ENCODE results near the gene AKIRIN2. TPM values are rescaled to one million over a fixed set of nuclear protein-coding genes. Genes with fewer than 3 reads are reported as not detected.
"Not testable (repeated sequence)": the region's sequence is repeated elsewhere in the genome, so short reads cannot be mapped to it uniquely, and the experiment has no call there.

Gene AKIRIN2
- total and polyA plus RNA-seq, 2 donors (not counting 1 experiment from before 2014, with no cell fraction given) = 82.2 to 108 TPM

GRCh38 chr6:87687296-87687695, 14.7 kb downstream of the AKIRIN2 start:
- Mint-ChIP-seq H3K4me3 (no peak overlapping the region), H3K27me3 (no peaks in the 10 kb centered on the region), H3K4me1 (peaks cover 84% of the 10 kb centered on the region), H3K9me3 (ENCODE audit: insufficient read depth) (peaks cover 3% of the 10 kb centered on the region), H3K27ac (no peak overlapping the region)
- peaks cover 0 to 15% of the 10 kb centered on the region in 2 experiments for H3K36me3 ChIP-seq (replicated peaks in 1 of 2; ENCODE audit: control extremely low read depth in 1 of 2, control insufficient read depth in 1 of 2, extremely low read depth in 1 of 2, insufficient read depth in 2 of 2, low read length in 1 of 2)
- CTCF ChIA-PET = interaction anchor here (0.7 kb wide), 1 partner anchor 30 kb away, joined by 4 read pairs; no protein-coding TSS in a partner anchor
- peaks cover 30 to 67% of the 10 kb centered on the region in 2 donors for H3K4me1 ChIP-seq (ENCODE audit: control insufficient read depth in 2 of 2, insufficient read depth in 2 of 2, low read length in 2 of 2)
- WGBS (ENCODE audit: insufficient coverage) = no CpG with 5 or more reads among the region's 3 CpGs
- ATAC-seq (ENCODE audit: low read depth) = no peak
- H3K79me2 ChIP-seq (ENCODE audit: control insufficient read depth, insufficient read depth, low read length) = peaks cover 100% of the 10 kb centered on the region
- no peak overlapping the region for H3K4me3 ChIP-seq (ENCODE audit: control extremely low read depth in 1 of 5, extremely low read depth in 1 of 5, insufficient read depth in 1 of 5, low read depth in 2 of 5, low read length in 4 of 5)
- H3K4me2 ChIP-seq (replicated peaks; ENCODE audit: low read depth, low read length, poor library complexity, severe bottlenecking) = peak overlapping the region; percentile 7
- no peak overlapping the region for H3K9ac ChIP-seq (ENCODE audit: low read length)
- H2AFZ ChIP-seq (ENCODE audit: insufficient read depth, low read depth, low read length, poor library complexity, severe bottlenecking) = no peak overlapping the region
- H4K20me1 ChIP-seq (ENCODE audit: control insufficient read depth, insufficient read depth, low read length, poor library complexity, severe bottlenecking) = peaks cover 72% of the 10 kb centered on the region
- TF ChIP-seq, protein P1, sequence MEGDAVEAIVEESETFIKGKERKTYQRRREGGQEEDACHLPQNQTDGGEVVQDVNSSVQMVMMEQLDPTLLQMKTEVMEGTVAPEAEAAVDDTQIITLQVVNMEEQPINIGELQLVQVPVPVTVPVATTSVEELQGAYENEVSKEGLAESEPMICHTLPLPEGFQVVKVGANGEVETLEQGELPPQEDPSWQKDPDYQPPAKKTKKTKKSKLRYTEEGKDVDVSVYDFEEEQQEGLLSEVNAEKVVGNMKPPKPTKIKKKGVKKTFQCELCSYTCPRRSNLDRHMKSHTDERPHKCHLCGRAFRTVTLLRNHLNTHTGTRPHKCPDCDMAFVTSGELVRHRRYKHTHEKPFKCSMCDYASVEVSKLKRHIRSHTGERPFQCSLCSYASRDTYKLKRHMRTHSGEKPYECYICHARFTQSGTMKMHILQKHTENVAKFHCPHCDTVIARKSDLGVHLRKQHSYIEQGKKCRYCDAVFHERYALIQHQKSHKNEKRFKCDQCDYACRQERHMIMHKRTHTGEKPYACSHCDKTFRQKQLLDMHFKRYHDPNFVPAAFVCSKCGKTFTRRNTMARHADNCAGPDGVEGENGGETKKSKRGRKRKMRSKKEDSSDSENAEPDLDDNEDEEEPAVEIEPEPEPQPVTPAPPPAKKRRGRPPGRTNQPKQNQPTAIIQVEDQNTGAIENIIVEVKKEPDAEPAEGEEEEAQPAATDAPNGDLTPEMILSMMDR (IDR thresholded peaks at IDR 0.05) = no peak
- intact Hi-C loops (cut with micrococcal nuclease) = no loop called here
- no peaks in the 10 kb centered on the region for H3K27me3 ChIP-seq (replicated peaks in 1 of 4; ENCODE audit: control extremely low read depth in 1 of 4, control insufficient read depth in 3 of 4, insufficient read depth in 4 of 4, low read length in 3 of 4)
- H3K27ac ChIP-seq (ENCODE audit: low read length in 2 of 2) = no peak overlapping the region
- H3K9me3 ChIP-seq (ENCODE audit: control extremely low read depth in 1 of 3, control insufficient read depth in 2 of 3, insufficient read depth in 1 of 3, low read length in 2 of 3) = peaks cover 0 to 8% (median 0%) of the 10 kb centered on the region in 3 donors
- POLR2A ChIA-PET = interaction anchor here (0.6 kb wide), 1 partner anchor 11 kb away, joined by 6 read pairs; no protein-coding TSS in a partner anchor
- DNase-seq = no peak

DNA sequence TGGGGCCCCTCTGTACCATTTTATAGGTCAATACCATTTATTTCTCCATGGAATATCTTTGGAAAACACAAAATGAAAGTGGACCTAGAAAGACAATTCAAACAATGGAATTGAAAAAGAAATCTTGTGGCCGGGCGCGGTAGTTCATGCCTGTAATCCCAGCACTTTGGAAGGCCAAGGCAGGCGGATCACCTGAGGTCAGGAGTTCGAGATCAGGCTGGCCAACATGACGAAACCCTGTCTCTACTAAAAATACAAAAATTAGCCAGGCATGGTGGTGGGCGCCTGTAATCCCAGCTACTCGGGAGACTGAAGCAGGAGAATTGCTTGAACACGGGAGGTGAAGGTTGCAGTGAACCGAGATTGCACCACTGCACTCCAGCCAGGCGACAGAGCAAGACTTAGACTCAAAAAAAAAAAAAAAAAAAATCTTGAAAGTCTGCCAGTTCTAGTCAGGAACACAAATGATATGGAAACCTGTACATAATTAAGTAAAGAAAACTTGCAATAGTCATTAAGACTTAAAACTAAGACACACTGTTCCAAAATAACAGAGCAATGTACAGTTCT, 15.3 kb downstream of the AKIRIN2 start:
- intact Hi-C loops (cut with micrococcal nuclease); H3K27ac ChIP-seq (ENCODE audit: low read length in 2 of 2); H3K27me3 Mint-ChIP-seq; H3K9me3 Mint-ChIP-seq (ENCODE audit: insufficient read depth); H3K27me3 ChIP-seq (replicated peaks in 1 of 4; ENCODE audit: control extremely low read depth in 1 of 4, control insufficient read depth in 3 of 4, insufficient read depth in 4 of 4, low read length in 3 of 4); H3K9ac ChIP-seq (ENCODE audit: low read length); ATAC-seq (ENCODE audit: low read depth); H3K9me3 ChIP-seq (ENCODE audit: control extremely low read depth in 1 of 3, control insufficient read depth in 2 of 3, insufficient read depth in 1 of 3, low read length in 2 of 3); H3K4me3 ChIP-seq (ENCODE audit: control extremely low read depth in 1 of 5, extremely low read depth in 1 of 5, insufficient read depth in 1 of 5, low read depth in 2 of 5, low read length in 4 of 5); H3K4me3 Mint-ChIP-seq; DNase-seq; POLR2A ChIA-PET; CTCF ChIA-PET; H3K27ac Mint-ChIP-seq; H2AFZ ChIP-seq (ENCODE audit: insufficient read depth, low read depth, low read length, poor library complexity, severe bottlenecking): not testable (repeated sequence)
- Histone ChIP-seq H4K20me1 (ENCODE audit: control insufficient read depth, insufficient read depth, low read length, poor library complexity, severe bottlenecking) (peaks cover 74% of the 10 kb centered on the region), H3K4me1 (ENCODE audit: control insufficient read depth in 2 of 2, insufficient read depth in 2 of 2, low read length in 2 of 2) (peaks cover 27 to 66% of the 10 kb centered on the region in 2 donors), H3K36me3 (replicated peaks in 1 of 2; ENCODE audit: control extremely low read depth in 1 of 2, control insufficient read depth in 1 of 2, extremely low read depth in 1 of 2, insufficient read depth in 2 of 2, low read length in 1 of 2) (peaks cover 0 to 18% of the 10 kb centered on the region in 2 experiments), H3K79me2 (ENCODE audit: control insufficient read depth, insufficient read depth, low read length) (peaks cover 100% of the 10 kb centered on the region), H3K4me2 (replicated peaks; ENCODE audit: low read depth, low read length, poor library complexity, severe bottlenecking) (peak overlapping the region; percentile 7)
- peaks cover 84% of the 10 kb centered on the region for H3K4me1 Mint-ChIP-seq
- 100% methylated on average over 8 of the region's 11 CpGs for WGBS (ENCODE audit: insufficient coverage)
